Kidney epithelial cell (primary cell): Measurements from ENCODE around the gene AKT1. TPM values are rescaled to one million over a fixed set of nuclear protein-coding genes. Genes with fewer than 3 reads are reported as not detected.

Experiments used
- DNase-seq: peaks from one replicate; pipeline ENCODE4 v3.0.0-alpha.2; 2010; ENCODE audit warnings: low read depth
- H3K27me3 ChIP-seq: 2 replicates; pipeline ENCODE4 v1.6.0; 2011; ENCODE audit warnings: low read length; ENCODE audit not compliant: control insufficient read depth, insufficient read depth
- H3K36me3 ChIP-seq: 2 replicates; pipeline ENCODE4 v1.5.1; 2011; ENCODE audit warnings: low read length; ENCODE audit not compliant: control insufficient read depth, insufficient read depth
- H3K4me3 ChIP-seq: 2 replicates; pipeline ENCODE4 v1.5.1; 2011; ENCODE audit warnings: low read depth, mild to moderate bottlenecking, control low read depth, low read length
- total RNA-seq: library from RNA; depleted of rRNA; stranded (reverse); fragments of >200 nt; gene quantifications from 2 replicates; pipeline ENCODE4 v1.2.3, GENCODE V29; 2015
- TF ChIP-seq, protein P1 (sequence below): IDR thresholded peaks from 2 replicates; pipeline ENCODE4 v1.5.1; 2011; ENCODE audit warnings: mild to moderate bottlenecking, moderate library complexity, low read length, control low read depth, inconsistent platforms; ENCODE audit not compliant: insufficient read depth, poor library complexity, severe bottlenecking

The AKT1 gene
- total RNA-seq, 1 donor from 2014 or later = 144 TPM

DNA sequence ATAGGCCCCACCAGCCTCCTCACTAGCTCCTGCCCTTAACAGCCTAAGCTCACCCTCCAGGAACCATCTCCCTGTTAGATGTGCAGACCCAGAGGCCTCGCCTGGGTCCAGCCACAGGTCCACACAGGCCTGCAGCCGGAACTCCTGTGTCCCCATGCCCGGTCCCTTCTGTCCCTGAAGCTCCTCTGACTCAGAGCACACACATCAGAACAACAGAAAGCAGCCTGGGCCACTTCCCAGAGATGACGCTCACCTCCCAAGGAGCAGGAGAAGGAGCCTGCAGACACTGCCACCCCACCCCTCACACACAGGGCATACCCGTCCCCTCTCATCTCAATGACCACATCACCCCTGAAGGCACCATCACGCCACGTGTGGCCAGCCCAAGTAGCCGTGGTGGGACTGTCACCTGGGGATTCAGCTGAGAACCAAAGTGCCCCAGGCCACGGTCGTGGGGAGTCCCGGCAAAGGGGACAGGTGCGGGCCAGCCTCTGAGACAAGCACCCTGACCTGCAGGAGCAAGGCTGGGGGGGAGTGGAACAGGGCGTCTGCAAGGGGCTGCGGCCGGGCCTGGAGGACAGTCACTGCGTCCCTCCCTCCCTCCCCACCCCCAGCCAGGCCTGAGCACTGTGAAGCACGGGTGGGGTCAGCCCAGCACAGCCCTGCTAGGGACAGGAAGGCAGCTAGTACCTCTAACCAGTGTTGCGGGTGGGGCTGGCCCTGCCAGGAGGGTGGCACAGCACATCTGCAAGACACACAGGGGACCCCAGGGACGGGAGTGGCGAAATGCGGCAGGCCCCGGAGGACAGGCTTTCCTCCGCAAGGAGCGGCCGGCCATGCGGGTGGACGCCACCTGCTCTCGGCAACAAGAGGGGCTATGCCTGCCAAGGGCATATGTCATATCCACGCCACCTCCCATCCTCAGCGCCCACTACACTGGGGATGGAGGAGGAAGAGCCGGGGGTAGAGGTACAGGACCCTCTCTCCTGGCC is 5.5 kb downstream of the AKT1 start:
- Histone ChIP-seq H3K27me3 (no peaks in the 10 kb centered on the region), H3K4me3 (no peak overlapping the region), H3K36me3 (no peaks in the 10 kb centered on the region)
- TF ChIP-seq, protein P1, sequence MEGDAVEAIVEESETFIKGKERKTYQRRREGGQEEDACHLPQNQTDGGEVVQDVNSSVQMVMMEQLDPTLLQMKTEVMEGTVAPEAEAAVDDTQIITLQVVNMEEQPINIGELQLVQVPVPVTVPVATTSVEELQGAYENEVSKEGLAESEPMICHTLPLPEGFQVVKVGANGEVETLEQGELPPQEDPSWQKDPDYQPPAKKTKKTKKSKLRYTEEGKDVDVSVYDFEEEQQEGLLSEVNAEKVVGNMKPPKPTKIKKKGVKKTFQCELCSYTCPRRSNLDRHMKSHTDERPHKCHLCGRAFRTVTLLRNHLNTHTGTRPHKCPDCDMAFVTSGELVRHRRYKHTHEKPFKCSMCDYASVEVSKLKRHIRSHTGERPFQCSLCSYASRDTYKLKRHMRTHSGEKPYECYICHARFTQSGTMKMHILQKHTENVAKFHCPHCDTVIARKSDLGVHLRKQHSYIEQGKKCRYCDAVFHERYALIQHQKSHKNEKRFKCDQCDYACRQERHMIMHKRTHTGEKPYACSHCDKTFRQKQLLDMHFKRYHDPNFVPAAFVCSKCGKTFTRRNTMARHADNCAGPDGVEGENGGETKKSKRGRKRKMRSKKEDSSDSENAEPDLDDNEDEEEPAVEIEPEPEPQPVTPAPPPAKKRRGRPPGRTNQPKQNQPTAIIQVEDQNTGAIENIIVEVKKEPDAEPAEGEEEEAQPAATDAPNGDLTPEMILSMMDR = no peak
- no peak for DNase-seq

DNA sequence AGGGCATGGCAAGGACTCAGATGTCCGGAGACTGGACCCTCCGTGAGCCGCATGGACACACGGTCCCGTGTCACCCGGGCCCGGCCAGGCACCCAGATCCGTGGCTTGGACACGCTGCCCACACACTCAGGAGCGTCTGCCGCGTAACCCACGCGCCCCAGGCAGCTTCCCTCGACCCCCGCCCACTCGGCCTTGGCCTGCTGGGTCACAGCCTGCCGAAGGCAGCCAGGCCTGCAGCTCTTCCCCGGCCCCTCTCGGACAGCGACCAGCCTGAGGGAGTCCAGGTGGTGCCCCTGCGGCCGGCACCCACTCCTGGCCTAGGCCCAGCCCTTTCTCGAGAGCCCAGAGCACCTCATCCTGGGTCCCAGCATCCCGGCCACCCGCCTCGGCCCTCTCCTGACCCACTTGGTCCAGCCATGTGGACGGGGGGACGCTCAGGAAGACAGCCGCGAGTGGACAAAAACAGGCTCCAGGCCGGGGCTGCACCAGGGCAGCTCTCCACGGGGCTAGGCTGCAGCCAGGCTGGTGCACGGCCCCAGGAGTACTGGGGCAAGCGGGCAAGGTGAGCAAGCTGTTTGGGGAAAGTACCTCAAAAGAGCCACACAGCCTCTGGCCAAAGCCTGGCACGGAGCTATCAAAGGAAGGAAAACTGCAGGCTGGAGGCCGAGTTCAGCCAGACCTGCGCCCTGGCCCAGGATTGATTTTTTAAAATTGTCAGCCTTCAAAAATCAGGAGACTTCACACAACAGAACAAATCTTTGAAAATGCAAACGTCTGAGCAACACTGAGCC is 6.5 kb downstream of the AKT1 start:
- TF ChIP-seq, protein P1 = no peak

DNA sequence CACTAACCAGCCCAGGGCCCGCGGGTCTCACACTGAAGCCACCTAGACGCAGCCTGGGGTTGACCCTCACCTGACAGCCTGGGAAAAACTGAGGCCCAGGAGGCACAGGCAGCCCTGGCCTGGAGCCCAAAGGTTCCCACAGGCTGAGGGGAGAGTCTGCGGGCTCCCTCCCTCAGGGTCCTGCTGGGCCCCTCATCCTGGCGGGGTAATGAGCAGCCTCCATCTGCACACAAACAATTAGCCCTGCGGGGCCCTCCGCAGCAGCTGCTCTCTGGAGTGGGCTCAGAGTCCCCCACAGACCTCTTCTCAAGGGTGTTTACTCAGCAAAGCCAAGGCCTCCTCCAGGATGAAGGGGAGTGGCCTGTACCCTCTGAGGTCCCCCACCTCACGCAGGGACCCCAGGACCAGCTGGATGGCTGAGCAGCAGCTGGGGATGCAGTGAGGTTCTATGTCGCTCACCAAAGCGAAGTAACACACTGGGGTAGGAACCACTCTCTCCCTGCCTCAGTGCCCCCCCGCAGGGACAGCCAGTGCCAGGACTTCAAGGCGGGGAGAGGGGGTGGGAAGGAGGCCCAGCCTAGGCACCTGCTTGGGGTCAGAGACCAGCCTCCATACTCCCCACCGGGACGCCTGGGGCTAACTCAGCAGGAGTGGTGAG is 7.3 kb downstream of the AKT1 start:
- Histone ChIP-seq H3K4me3 (no peak overlapping the region), H3K27me3 (no peaks in the 10 kb centered on the region), H3K36me3 (no peaks in the 10 kb centered on the region)
- TF ChIP-seq, protein P1 = no peak
- DNase-seq = no peak

More for the DNA sequence above, 6.5 kb downstream of the AKT1 start:
- Histone ChIP-seq H3K4me3 (no peak overlapping the region), H3K27me3 (no peaks in the 10 kb centered on the region), H3K36me3 (no peaks in the 10 kb centered on the region)
- DNase-seq = no peak

DNA sequence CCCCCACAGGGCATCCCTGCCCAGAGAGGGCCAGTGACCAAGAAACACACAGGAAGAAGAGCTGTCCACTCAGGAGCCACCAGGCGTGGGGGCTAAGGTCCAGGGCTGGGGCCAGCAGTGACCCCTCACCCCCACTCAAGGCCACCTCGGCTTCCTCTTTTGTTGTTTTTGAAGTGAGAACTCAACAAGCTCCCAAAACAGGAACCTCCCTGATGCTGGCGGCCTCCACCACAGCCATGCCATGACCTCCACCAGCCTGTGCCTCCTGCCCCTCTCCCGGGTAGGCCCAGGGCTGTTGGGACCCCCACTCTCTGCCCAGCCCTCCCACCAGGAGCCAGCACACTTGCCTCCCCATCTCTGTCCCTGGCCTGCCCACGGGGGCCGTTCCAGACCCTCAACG is 7.8 kb downstream of the AKT1 start:
- no peak for DNase-seq
- Histone ChIP-seq H3K4me3 (no peak overlapping the region), H3K27me3 (no peaks in the 10 kb centered on the region), H3K36me3 (no peaks in the 10 kb centered on the region)
- TF ChIP-seq, protein P1 = no peak

DNA sequence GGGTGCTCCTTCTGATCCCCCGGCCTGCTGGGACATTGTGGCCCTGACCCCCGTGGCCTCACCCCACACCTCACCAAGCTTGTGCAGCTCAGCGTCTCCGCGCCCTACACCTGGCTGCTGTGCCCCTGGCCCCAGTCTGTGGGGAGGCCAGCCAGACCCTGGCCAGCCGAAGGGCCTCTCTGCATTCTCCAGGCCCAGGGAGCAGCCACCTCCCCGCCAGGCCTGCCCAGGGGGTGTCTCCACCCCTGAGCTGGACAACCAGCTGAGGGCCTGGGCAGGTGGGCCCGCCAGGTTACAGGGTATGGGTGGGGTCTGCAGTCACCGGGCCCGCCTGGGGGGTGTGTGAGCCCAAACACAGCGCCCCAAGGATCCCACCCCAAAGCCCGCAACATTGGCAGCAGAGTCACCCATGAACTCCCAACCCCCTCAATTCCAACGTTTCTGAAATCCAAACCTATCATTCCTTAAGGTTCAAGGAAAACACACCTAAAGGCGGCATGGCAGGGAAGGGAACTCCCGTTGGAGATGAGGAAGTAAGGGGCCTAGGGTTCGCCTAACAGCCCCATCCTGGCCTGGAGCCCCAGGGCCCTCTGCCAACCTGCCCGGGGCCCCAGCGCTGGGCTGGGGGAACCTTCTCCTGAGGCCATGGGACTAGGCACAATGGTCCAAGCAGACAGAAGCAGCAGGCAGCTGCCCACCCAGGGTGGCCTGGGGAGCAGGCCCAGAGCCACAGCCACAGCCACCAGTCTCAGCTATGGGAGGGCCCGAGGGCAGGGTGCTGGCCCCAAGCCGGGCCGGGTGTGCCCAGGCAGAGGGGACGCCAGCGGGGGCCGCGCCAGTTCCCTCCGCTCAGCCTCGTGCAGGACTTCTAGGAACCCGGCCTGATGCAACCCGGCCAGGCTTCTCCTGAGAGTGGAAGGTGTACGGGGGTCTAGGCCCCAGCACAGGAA is 8.5 kb downstream of the AKT1 start:
- H3K27me3 ChIP-seq = no peaks in the 10 kb centered on the region
- no peaks in the 10 kb centered on the region for H3K36me3 ChIP-seq
- no peak for DNase-seq
- TF ChIP-seq, protein P1 = no peak
- H3K4me3 ChIP-seq = no peak overlapping the region
